ENCODE data around the gene SHISA5. TPM values are rescaled to one million over a fixed set of nuclear protein-coding genes. Genes with fewer than 3 reads are reported as not detected.
A peak's percentile ranks its signal among the peaks of the same experiment; 100 is the strongest.

The SHISA5 gene
- polyA plus RNA-seq, 3 donors, result 147 to 266 (median 242) TPM

- TF ChIP-seq CTCF (IDR thresholded peaks at IDR 0.05), result no peak
- no peak for DNase-seq
- Histone ChIP-seq H2AFZ (ENCODE audit: insufficient read depth, low read depth, low read length, poor library complexity, severe bottlenecking) (no peak overlapping the region), H3K79me2 (ENCODE audit: insufficient read depth, low read length) (peaks cover 19% of the 10 kb centered on the region), H3K4me1 (ENCODE audit: control insufficient read depth in 1 of 2, insufficient read depth in 2 of 2, low read length in 2 of 2) (peaks cover 52 to 72% of the 10 kb centered on the region in 2 donors), H3K36me3 (replicated peaks in 1 of 2; ENCODE audit: control insufficient read depth in 1 of 2, insufficient read depth in 2 of 2, low read length in 2 of 2) (peaks cover 37 to 59% of the 10 kb centered on the region in 2 donors), H3K4me3 (replicated peaks in 1 of 3; ENCODE audit: low read depth in 2 of 3, low read length in 3 of 3) (no peak overlapping the region), H3K9me3 (replicated peaks in 1 of 2; ENCODE audit: control insufficient read depth in 1 of 2, insufficient read depth in 1 of 2, low read length in 2 of 2) (no peaks in the 10 kb centered on the region), H3K27me3 (ENCODE audit: control insufficient read depth in 2 of 2, insufficient read depth in 2 of 2, low read length in 2 of 2) (no peaks in the 10 kb centered on the region), H3K27ac (ENCODE audit: low read depth in 1 of 2, low read length in 2 of 2) (peak overlapping the region in 1 of 2 donors; percentile 20), H3K4me2 (replicated peaks; ENCODE audit: extremely low read depth, low read length, poor library complexity, severe bottlenecking) (no peak overlapping the region), H4K20me1 (ENCODE audit: insufficient read depth, low read length) (peaks cover 16% of the 10 kb centered on the region), H3K9ac (ENCODE audit: insufficient read depth, low read length, poor library complexity, severe bottlenecking) (no peak overlapping the region)
- H3K36me3 Mint-ChIP-seq, result peaks cover 55 to 79% of the 10 kb centered on the region in 2 donors
- no peaks in the 10 kb centered on the region for H3K9me3 Mint-ChIP-seq
- intact Hi-C loops (cut with micrococcal nuclease), result loop anchor here in 1 of 2 donors (5.0 to 10.0 kb wide), 2 partner anchors 79 to 272 kb away; a partner anchor contains a TSS
- peak overlapping the region in 2 of 7 donors; percentile 11 to 21 for H3K27ac Mint-ChIP-seq
- peaks cover 72% of the 10 kb centered on the region for H3K4me1 Mint-ChIP-seq
- peaks cover 0 to 2% (median 1%) of the 10 kb centered on the region in 3 donors for H3K27me3 Mint-ChIP-seq (ENCODE audit: low read depth in 3 of 3)
- no peak overlapping the region for H3K4me3 Mint-ChIP-seq
- WGBS (ENCODE audit: insufficient coverage), result 100% methylated on average over 2 of the region's 4 CpGs
Observed at GRCh38 chr3:48546203-48546829, 42.3 kb upstream of the SHISA5 start.

GRCh38 chr3:48544141-48544540, 40.2 kb upstream of the SHISA5 start:
- Histone ChIP-seq H3K27me3 (ENCODE audit: control insufficient read depth in 2 of 2, insufficient read depth in 2 of 2, low read length in 2 of 2) (no peaks in the 10 kb centered on the region), H3K27ac (ENCODE audit: low read depth in 1 of 2, low read length in 2 of 2) (peak overlapping the region; percentile 7 to 87), H3K4me1 (ENCODE audit: control insufficient read depth in 1 of 2, insufficient read depth in 2 of 2, low read length in 2 of 2) (peaks cover 34 to 53% of the 10 kb centered on the region in 2 donors), H3K4me2 (replicated peaks; ENCODE audit: extremely low read depth, low read length, poor library complexity, severe bottlenecking) (no peak overlapping the region), H3K79me2 (ENCODE audit: insufficient read depth, low read length) (peaks cover under 1% of the 10 kb centered on the region), H3K9me3 (replicated peaks in 1 of 2; ENCODE audit: control insufficient read depth in 1 of 2, insufficient read depth in 1 of 2, low read length in 2 of 2) (no peaks in the 10 kb centered on the region), H2AFZ (ENCODE audit: insufficient read depth, low read depth, low read length, poor library complexity, severe bottlenecking) (no peak overlapping the region), H4K20me1 (ENCODE audit: insufficient read depth, low read length) (peaks cover 13% of the 10 kb centered on the region), H3K36me3 (replicated peaks in 1 of 2; ENCODE audit: control insufficient read depth in 1 of 2, insufficient read depth in 2 of 2, low read length in 2 of 2) (peaks cover 40 to 69% of the 10 kb centered on the region in 2 donors), H3K4me3 (replicated peaks in 1 of 3; ENCODE audit: low read depth in 2 of 3, low read length in 3 of 3) (no peak overlapping the region), H3K9ac (ENCODE audit: insufficient read depth, low read length, poor library complexity, severe bottlenecking) (peak overlapping the region; percentile 49)
- peaks cover 0 to 1% (median 0%) of the 10 kb centered on the region in 3 donors for H3K27me3 Mint-ChIP-seq (ENCODE audit: low read depth in 3 of 3)
- no peaks in the 10 kb centered on the region for H3K9me3 Mint-ChIP-seq
- DNase-seq, result peak in 1 of 3 donors; percentile 69
- H3K4me3 Mint-ChIP-seq, result peak overlapping the region in 1 of 2 donors; percentile 7
- WGBS (ENCODE audit: insufficient coverage), result no CpG with 5 or more reads among the region's 5 CpGs
- H3K36me3 Mint-ChIP-seq, result peaks cover 56 to 77% of the 10 kb centered on the region in 2 donors
- intact Hi-C loops (cut with micrococcal nuclease), result loop anchor here in 1 of 2 donors (10.0 kb wide), 1 partner anchor 269 kb away; no protein-coding TSS in a partner anchor
- H3K4me1 Mint-ChIP-seq, result peaks cover 53% of the 10 kb centered on the region
- no peak for TF ChIP-seq CTCF (IDR thresholded peaks at IDR 0.05)
- H3K27ac Mint-ChIP-seq, result peak overlapping the region in 6 of 7 donors; percentile 38 to 92 (median 80)

Data from CD14-positive monocyte (primary cell).